Measurements from ENCODE around the gene TNNI3. TPM values are rescaled to one million over a fixed set of nuclear protein-coding genes. Genes with fewer than 3 reads are reported as not detected.

The TNNI3 gene
- total RNA-seq, 1 donor from 2014 or later = 4.3 TPM

- no peak overlapping the region for H3K4me3 Mint-ChIP-seq
Observed at GRCh38 chr19:55197528-55197927, 40.0 kb upstream of the TNNI3 start.

GRCh38 chr19:55196803-55197202, 39.3 kb upstream of the TNNI3 start:
- DNase-seq (ENCODE audit: extremely low spot score, unreplicated experiment) = no peak
- Mint-ChIP-seq H3K9me3 (no peaks in the 10 kb centered on the region), H3K27me3 (peaks cover 22% of the 10 kb centered on the region), H3K4me1 (ENCODE audit: unreplicated experiment) (no peaks in the 10 kb centered on the region), H3K36me3 (no peaks in the 10 kb centered on the region), H3K4me3 (no peak overlapping the region), H3K27ac (no peak overlapping the region)
- no peak for TF ChIP-seq CTCF (conservative IDR thresholded peaks at IDR 0.05)

More at GRCh38 chr19:55197528-55197927, 40.0 kb upstream of the TNNI3 start:
- no peak for TF ChIP-seq CTCF (conservative IDR thresholded peaks at IDR 0.05)
- no peak for DNase-seq (ENCODE audit: extremely low spot score, unreplicated experiment)
- Mint-ChIP-seq H3K27ac (no peak overlapping the region), H3K9me3 (no peaks in the 10 kb centered on the region), H3K4me1 (ENCODE audit: unreplicated experiment) (no peaks in the 10 kb centered on the region), H3K27me3 (peaks cover 25% of the 10 kb centered on the region), H3K36me3 (no peaks in the 10 kb centered on the region)

- no peaks in the 10 kb centered on the region for H3K9me3 Mint-ChIP-seq
- no peaks in the 10 kb centered on the region for H3K4me1 Mint-ChIP-seq (ENCODE audit: unreplicated experiment)
- no peaks in the 10 kb centered on the region for H3K36me3 Mint-ChIP-seq
- no peak for TF ChIP-seq CTCF (conservative IDR thresholded peaks at IDR 0.05)
- H3K27ac Mint-ChIP-seq = no peak overlapping the region
- no peak for DNase-seq (ENCODE audit: extremely low spot score, unreplicated experiment)
- no peak overlapping the region for H3K4me3 Mint-ChIP-seq
- H3K27me3 Mint-ChIP-seq = peaks cover 29% of the 10 kb centered on the region
Observed at GRCh38 chr19:55193481-55193880, 35.9 kb upstream of the TNNI3 start.

GRCh38 chr19:55189403-55189835, 31.9 kb upstream of the TNNI3 start:
- DNase-seq (ENCODE audit: extremely low spot score, unreplicated experiment) = no peak
- H3K36me3 Mint-ChIP-seq = no peaks in the 10 kb centered on the region
- no peak overlapping the region for H3K4me3 Mint-ChIP-seq
- H3K27me3 Mint-ChIP-seq = peaks cover 42% of the 10 kb centered on the region
- no peaks in the 10 kb centered on the region for H3K4me1 Mint-ChIP-seq (ENCODE audit: unreplicated experiment)
- H3K9me3 Mint-ChIP-seq = no peaks in the 10 kb centered on the region
- no peak overlapping the region for H3K27ac Mint-ChIP-seq
- TF ChIP-seq CTCF (conservative IDR thresholded peaks at IDR 0.05) = no peak

- H3K27me3 Mint-ChIP-seq = peaks cover 45% of the 10 kb centered on the region
Observed at GRCh38 chr19:55188625-55189024, 31.1 kb upstream of the TNNI3 start.

More at GRCh38 chr19:55188625-55189024, 31.1 kb upstream of the TNNI3 start:
- no peak for TF ChIP-seq CTCF (conservative IDR thresholded peaks at IDR 0.05)
- DNase-seq (ENCODE audit: extremely low spot score, unreplicated experiment) = no peak
- Mint-ChIP-seq H3K4me1 (ENCODE audit: unreplicated experiment) (no peaks in the 10 kb centered on the region), H3K9me3 (no peaks in the 10 kb centered on the region), H3K4me3 (no peak overlapping the region), H3K27ac (no peak overlapping the region), H3K36me3 (no peaks in the 10 kb centered on the region)

Measured in type B pancreatic cell (in vitro differentiated cells).